ENCODE measurements around the gene TRIM15.

DNA sequence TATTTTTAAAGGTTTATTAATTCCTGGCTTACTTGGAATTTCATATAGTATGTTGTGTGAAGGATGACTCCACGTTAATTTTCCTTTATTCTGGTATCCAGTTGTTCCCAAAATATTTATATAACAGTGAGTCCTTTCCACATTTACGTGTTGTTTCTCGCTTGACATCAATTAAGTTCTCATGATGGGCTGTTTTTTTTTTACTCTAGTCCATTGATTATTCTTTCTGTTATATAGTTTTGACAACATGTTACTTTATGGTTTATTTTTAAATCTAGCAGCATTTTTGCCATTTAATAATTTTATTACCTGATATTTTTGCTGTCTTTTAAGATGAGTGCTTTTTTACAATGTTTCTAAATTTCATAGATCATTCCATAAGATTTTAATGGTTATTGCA, 20.7 kb upstream of the TRIM15 start:
- TF ChIP-seq, protein P1, sequence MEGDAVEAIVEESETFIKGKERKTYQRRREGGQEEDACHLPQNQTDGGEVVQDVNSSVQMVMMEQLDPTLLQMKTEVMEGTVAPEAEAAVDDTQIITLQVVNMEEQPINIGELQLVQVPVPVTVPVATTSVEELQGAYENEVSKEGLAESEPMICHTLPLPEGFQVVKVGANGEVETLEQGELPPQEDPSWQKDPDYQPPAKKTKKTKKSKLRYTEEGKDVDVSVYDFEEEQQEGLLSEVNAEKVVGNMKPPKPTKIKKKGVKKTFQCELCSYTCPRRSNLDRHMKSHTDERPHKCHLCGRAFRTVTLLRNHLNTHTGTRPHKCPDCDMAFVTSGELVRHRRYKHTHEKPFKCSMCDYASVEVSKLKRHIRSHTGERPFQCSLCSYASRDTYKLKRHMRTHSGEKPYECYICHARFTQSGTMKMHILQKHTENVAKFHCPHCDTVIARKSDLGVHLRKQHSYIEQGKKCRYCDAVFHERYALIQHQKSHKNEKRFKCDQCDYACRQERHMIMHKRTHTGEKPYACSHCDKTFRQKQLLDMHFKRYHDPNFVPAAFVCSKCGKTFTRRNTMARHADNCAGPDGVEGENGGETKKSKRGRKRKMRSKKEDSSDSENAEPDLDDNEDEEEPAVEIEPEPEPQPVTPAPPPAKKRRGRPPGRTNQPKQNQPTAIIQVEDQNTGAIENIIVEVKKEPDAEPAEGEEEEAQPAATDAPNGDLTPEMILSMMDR (IDR thresholded peaks at IDR 0.05) = no peak
- TF ChIP-seq, protein P2, sequence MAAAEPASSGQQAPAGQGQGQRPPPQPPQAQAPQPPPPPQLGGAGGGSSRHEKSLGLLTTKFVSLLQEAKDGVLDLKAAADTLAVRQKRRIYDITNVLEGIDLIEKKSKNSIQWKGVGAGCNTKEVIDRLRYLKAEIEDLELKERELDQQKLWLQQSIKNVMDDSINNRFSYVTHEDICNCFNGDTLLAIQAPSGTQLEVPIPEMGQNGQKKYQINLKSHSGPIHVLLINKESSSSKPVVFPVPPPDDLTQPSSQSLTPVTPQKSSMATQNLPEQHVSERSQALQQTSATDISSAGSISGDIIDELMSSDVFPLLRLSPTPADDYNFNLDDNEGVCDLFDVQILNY (CRISPR knock-in tag; IDR thresholded peaks at IDR 0.05) = no peak
- TF ChIP-seq, protein P3, sequence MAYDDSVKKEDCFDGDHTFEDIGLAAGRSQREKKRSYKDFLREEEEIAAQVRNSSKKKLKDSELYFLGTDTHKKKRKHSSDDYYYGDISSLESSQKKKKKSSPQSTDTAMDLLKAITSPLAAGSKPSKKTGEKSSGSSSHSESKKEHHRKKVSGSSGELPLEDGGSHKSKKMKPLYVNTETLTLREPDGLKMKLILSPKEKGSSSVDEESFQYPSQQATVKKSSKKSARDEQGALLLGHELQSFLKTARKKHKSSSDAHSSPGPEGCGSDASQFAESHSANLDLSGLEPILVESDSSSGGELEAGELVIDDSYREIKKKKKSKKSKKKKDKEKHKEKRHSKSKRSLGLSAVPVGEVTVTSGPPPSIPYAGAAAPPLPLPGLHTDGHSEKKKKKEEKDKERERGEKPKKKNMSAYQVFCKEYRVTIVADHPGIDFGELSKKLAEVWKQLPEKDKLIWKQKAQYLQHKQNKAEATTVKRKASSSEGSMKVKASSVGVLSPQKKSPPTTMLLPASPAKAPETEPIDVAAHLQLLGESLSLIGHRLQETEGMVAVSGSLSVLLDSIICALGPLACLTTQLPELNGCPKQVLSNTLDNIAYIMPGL (CRISPR knock-in tag; IDR thresholded peaks at IDR 0.05) = no peak
- TF ChIP-seq, protein P4, sequence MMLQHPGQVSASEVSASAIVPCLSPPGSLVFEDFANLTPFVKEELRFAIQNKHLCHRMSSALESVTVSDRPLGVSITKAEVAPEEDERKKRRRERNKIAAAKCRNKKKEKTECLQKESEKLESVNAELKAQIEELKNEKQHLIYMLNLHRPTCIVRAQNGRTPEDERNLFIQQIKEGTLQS (CRISPR knock-in tag; conservative IDR thresholded peaks at IDR 0.05) = no peak
- TF ChIP-seq, protein P5, sequence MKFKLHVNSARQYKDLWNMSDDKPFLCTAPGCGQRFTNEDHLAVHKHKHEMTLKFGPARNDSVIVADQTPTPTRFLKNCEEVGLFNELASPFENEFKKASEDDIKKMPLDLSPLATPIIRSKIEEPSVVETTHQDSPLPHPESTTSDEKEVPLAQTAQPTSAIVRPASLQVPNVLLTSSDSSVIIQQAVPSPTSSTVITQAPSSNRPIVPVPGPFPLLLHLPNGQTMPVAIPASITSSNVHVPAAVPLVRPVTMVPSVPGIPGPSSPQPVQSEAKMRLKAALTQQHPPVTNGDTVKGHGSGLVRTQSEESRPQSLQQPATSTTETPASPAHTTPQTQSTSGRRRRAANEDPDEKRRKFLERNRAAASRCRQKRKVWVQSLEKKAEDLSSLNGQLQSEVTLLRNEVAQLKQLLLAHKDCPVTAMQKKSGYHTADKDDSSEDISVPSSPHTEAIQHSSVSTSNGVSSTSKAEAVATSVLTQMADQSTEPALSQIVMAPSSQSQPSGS (CRISPR knock-in tag; IDR thresholded peaks at IDR 0.05; ENCODE audit: borderline replicate concordance, low read depth) = no peak
- TF ChIP-seq, protein P6, sequence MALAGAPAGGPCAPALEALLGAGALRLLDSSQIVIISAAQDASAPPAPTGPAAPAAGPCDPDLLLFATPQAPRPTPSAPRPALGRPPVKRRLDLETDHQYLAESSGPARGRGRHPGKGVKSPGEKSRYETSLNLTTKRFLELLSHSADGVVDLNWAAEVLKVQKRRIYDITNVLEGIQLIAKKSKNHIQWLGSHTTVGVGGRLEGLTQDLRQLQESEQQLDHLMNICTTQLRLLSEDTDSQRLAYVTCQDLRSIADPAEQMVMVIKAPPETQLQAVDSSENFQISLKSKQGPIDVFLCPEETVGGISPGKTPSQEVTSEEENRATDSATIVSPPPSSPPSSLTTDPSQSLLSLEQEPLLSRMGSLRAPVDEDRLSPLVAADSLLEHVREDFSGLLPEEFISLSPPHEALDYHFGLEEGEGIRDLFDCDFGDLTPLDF (CRISPR knock-in tag; IDR thresholded peaks at IDR 0.05) = no peak
- no peak for TF ChIP-seq SP1 (CRISPR knock-in tag; conservative IDR thresholded peaks at IDR 0.05)
